ENCODE data around the gene SEC61B.

SEC61B gene

DNA sequence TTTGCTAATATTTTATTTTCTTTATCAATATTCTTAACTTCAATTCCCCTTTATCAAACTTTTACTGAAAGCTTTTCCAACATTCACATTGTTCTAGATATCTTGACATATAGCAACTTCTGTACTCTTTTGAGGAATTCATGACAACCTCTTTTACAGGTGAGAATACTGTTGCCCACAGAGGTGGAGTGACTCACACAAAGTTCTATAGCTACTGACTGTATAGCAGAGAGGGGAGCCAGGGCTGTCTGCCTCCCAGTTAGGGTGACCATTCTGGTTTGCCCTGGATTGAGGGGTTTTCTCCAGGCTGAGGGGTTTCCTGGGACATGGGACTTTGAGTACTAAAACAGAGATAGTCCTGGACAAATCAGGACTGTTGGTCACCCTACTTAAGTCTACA, 16.2 kb downstream of the SEC61B start:
- DNase-seq = no peak

DNA sequence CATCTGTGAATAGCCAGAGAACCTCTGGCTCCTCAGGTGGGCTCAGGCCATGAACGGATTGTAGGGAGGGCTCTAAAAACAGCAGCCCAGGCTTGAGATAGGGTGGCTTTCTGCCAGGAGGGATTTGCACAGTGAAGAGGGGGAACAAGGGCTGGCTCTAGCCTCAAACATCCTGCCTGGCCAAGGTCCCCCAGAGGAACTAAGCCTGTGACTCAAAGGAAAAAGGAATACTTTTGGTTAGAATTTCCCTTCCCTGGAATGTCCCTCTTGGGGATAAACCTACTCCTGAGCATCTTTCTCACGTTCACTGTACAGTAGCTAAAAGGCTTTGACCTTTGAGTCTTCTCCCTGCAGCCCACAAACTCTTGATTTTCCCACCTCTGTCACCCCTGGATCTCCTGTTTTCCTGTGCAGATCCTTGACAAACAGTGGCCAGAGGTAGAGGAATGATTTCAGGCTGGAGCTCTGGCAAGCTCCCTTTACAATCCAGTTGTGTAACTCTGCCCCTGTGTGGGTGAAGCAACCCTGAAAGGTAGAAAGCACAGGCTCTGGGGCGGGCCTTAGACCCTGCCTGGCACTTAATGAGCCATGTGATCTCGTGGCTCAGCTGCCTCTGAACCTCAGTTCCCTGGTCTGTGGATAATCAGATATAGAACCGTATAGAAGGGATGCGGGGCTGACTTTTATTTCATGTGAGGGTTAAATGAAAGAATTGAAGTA, 17.4 kb downstream of the SEC61B start:
- no peak for DNase-seq

- no peak for DNase-seq
These were observed 19.0 kb downstream of the SEC61B start for GRCh38 chr9:99241106-99241505.

- DNase-seq = no peak
These were observed 22.5 kb downstream of the SEC61B start for GRCh38 chr9:99244344-99245260.

- DNase-seq = no peak
These were observed 27.5 kb downstream of the SEC61B start for GRCh38 chr9:99249619-99250018.

- DNase-seq = no peak
These were observed 29.1 kb downstream of the SEC61B start for GRCh38 chr9:99251157-99251556.

DNA sequence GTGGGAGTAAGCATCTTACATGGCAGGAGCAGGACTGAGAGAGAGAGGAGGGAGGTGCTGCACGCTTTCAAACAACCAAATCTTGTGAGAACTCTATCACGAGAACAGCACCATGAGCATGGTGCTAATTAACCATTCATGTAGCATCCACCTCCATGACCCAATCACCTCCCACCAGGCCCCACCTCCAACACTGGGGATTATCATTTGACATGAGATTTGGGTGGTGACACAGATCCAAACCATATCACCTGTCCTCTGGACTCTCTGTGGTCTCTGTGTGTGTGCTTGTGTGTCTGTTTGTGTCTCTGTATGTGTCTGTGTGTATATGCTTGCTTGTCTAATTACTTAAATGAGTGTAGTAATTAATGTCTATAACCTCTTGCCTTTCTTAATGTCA, 31.1 kb downstream of the SEC61B start:
- DNase-seq = no peak

DNA sequence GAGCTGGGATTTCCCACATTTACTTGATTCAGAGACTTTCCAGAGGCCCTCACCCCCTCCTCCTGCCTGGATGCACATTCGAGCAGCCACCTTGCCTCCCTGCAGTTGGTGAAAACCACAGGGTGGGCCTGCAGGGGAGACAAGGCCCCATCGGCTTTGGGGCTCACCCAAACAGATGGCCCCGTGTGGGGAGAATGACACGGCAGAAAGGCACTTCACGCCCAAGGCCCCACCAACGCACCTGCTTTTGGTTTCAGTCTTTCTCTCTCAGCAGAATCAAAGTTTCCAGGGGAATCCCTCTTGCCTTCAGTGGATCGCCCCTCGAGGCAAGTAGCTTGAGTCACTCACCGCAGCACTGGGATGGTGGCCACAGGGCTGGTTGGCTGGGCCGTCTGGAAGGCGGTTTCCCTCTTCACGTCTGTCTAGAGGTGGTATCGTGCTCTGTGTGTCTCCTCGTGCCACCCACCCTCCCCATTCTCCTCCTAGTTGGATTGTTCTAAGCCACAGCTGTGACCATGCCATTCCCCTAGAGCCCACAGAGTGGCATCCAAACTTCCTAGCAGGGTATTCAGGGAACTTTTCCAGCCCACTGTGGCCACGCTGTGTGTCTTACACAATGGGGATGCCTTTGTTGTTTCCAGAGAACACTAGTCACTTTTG, 31.8 kb downstream of the SEC61B start:
- DNase-seq = no peak

GRCh38 chr9:99255651-99256050, 33.6 kb downstream of the SEC61B start:
- DNase-seq = no peak

GRCh38 chr9:99257723-99258389, 35.8 kb downstream of the SEC61B start:
- DNase-seq = no peak

- DNase-seq = no peak
These were observed 37.3 kb downstream of the SEC61B start for GRCh38 chr9:99259231-99259918.

DNA sequence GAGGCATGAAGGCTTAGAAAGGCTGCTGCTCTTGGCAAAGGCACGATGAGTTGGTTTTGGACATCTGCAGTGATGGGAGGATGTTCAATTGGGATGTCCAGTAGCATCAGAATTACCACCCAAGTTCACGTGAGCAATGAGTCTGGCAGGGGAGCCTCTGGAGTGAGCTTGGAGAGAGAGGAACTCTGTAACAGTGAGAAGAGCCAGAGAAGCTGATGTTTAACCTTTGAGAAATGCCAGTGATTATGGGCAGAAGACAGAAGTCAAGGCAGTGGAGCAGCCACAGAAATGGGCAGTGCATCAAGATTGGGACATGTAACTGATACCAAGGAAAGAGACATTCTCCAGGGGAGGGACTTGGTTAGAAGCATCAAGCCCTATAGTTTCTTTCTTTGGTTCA, 39.8 kb downstream of the SEC61B start:
- DNase-seq = no peak

GRCh38 chr9:99262949-99263418, 40.9 kb downstream of the SEC61B start:
- DNase-seq = no peak

DNA sequence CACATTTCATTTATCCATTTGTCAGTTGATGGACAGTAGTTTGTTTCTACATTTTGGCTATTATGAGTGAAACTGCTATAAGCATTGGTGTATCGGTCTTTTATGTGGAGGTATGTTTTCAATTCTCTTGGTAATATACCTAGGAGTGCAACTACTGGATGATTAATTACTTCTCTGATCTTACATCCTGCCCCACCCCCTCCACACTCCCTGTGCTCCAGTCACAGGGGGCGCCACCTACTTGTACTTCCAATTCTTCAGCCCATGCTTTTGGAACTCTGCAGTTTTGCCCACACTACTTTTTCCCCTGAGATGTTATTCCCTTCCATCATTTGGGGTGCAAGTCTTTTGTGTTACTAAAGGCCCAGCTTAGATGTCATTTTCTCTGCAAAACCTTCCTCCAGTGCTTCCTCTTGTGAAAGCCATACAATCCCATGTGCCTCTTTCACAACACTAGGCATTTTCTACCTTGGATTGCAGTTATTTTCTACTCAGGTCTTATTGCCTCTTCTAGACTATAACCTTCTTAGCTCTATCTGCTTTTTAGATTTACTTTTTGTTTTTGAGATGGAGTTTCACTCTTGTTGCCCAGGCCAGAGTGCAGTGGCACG, 42.1 kb downstream of the SEC61B start:
- no peak for DNase-seq

- DNase-seq = no peak
These were observed 43.6 kb downstream of the SEC61B start for GRCh38 chr9:99265691-99266090.

- DNase-seq = peak; percentile 56 to 61
These were observed 44.4 kb downstream of the SEC61B start for GRCh38 chr9:99266255-99267023.

GRCh38 chr9:99269416-99269815, 47.3 kb downstream of the SEC61B start:
- DNase-seq = no peak

- no peak for DNase-seq
These were observed 48.4 kb downstream of the SEC61B start for GRCh38 chr9:99270491-99270890.

DNA sequence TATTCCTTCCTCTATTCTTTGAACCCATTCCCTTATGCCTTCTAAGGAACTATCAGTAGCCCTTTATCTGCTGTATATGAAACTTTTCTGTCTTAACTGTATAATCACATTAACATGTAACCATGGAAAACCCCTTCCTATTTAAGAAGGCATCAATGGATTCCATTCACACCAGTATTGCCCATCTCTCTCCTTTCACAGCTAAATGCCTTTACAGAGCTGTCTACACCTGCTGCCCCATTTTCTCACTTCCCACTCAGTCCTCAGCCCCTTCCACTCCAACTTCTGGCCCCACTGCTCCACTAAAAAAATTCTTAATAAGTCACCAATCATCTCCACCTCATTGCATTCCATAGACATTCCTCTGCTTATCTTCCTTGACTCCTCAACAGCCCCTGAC, 50.8 kb downstream of the SEC61B start:
- DNase-seq = no peak

- no peak for DNase-seq
These were observed 51.9 kb downstream of the SEC61B start for GRCh38 chr9:99274016-99274415.

GRCh38 chr9:99274495-99274894, 52.4 kb downstream of the SEC61B start:
- DNase-seq = no peak
